ENCODE results near the gene COX10.
"Not testable (repeated sequence)": the region's sequence is repeated elsewhere in the genome, so short reads cannot be mapped to it uniquely, and the experiment has no call there.

COX10 gene

GRCh38 chr17:14222611-14223010, 153.3 kb downstream of the COX10 start:
- no peaks in the 10 kb centered on the region for H3K27me3 ChIP-seq (ENCODE audit: insufficient read depth, low read depth, severe bottlenecking)
- no peaks in the 10 kb centered on the region for H3K36me3 ChIP-seq
- no peak for DNase-seq
- no peak overlapping the region for H3K27ac ChIP-seq
- no peaks in the 10 kb centered on the region for H3K9me3 ChIP-seq (ENCODE audit: severe bottlenecking)
- TF ChIP-seq CTCF (IDR thresholded peaks at IDR 0.05; ENCODE audit: low read depth, low read length): no peak
- H3K4me3 ChIP-seq (ENCODE audit: low read depth, low read length): no peak overlapping the region

- Histone ChIP-seq H3K27ac (no peak overlapping the region), H3K4me3 (ENCODE audit: low read depth, low read length) (no peak overlapping the region), H3K27me3 (ENCODE audit: insufficient read depth, low read depth, severe bottlenecking) (no peaks in the 10 kb centered on the region), H3K36me3 (no peaks in the 10 kb centered on the region), H3K9me3 (ENCODE audit: severe bottlenecking) (no peaks in the 10 kb centered on the region)
- no peak for DNase-seq
- no peak for TF ChIP-seq CTCF (IDR thresholded peaks at IDR 0.05; ENCODE audit: low read depth, low read length)
These were observed 156.1 kb downstream of the COX10 start for GRCh38 chr17:14225254-14225980.

- Histone ChIP-seq H3K27ac (no peak overlapping the region), H3K36me3 (no peaks in the 10 kb centered on the region), H3K27me3 (ENCODE audit: insufficient read depth, low read depth, severe bottlenecking) (no peaks in the 10 kb centered on the region), H3K9me3 (ENCODE audit: severe bottlenecking) (no peaks in the 10 kb centered on the region), H3K4me3 (ENCODE audit: low read depth, low read length) (no peak overlapping the region)
- no peak for TF ChIP-seq CTCF (IDR thresholded peaks at IDR 0.05; ENCODE audit: low read depth, low read length)
- no peak for DNase-seq
These were observed 157.7 kb downstream of the COX10 start for GRCh38 chr17:14227052-14227451.

- Histone ChIP-seq H3K27me3 (ENCODE audit: insufficient read depth, low read depth, severe bottlenecking) (no peaks in the 10 kb centered on the region), H3K27ac (no peak overlapping the region), H3K9me3 (ENCODE audit: severe bottlenecking) (no peaks in the 10 kb centered on the region), H3K36me3 (no peaks in the 10 kb centered on the region), H3K4me3 (ENCODE audit: low read depth, low read length) (no peak overlapping the region)
- DNase-seq: no peak
- no peak for TF ChIP-seq CTCF (IDR thresholded peaks at IDR 0.05; ENCODE audit: low read depth, low read length)
These were observed 159.6 kb downstream of the COX10 start for GRCh38 chr17:14228903-14229302.

GRCh38 chr17:14231187-14231586, 161.9 kb downstream of the COX10 start:
- not testable (repeated sequence) for H3K27me3 ChIP-seq (ENCODE audit: insufficient read depth, low read depth, severe bottlenecking); H3K36me3 ChIP-seq; H3K9me3 ChIP-seq (ENCODE audit: severe bottlenecking); H3K4me3 ChIP-seq (ENCODE audit: low read depth, low read length); H3K27ac ChIP-seq; DNase-seq

GRCh38 chr17:14235047-14235446, 165.7 kb downstream of the COX10 start:
- H3K4me3 ChIP-seq (ENCODE audit: low read depth, low read length); H3K9me3 ChIP-seq (ENCODE audit: severe bottlenecking); H3K27ac ChIP-seq; H3K27me3 ChIP-seq (ENCODE audit: insufficient read depth, low read depth, severe bottlenecking); DNase-seq; H3K36me3 ChIP-seq: not testable (repeated sequence)

GRCh38 chr17:14236032-14236431, 166.7 kb downstream of the COX10 start:
- H3K27me3 ChIP-seq (ENCODE audit: insufficient read depth, low read depth, severe bottlenecking); H3K9me3 ChIP-seq (ENCODE audit: severe bottlenecking); DNase-seq; H3K36me3 ChIP-seq; H3K4me3 ChIP-seq (ENCODE audit: low read depth, low read length); H3K27ac ChIP-seq: not testable (repeated sequence)

GRCh38 chr17:14236762-14237161, 167.5 kb downstream of the COX10 start, which contains the start of gene CDRT15:
Gene CDRT15 (minus strand): TSS chr17:14236862. CDS start chr17:14236833, 29 bp downstream.
- not testable (repeated sequence) for DNase-seq; H3K36me3 ChIP-seq; H3K27ac ChIP-seq; H3K9me3 ChIP-seq (ENCODE audit: severe bottlenecking); H3K4me3 ChIP-seq (ENCODE audit: low read depth, low read length); H3K27me3 ChIP-seq (ENCODE audit: insufficient read depth, low read depth, severe bottlenecking)

- not testable (repeated sequence) for H3K27me3 ChIP-seq (ENCODE audit: insufficient read depth, low read depth, severe bottlenecking); H3K4me3 ChIP-seq (ENCODE audit: low read depth, low read length); H3K9me3 ChIP-seq (ENCODE audit: severe bottlenecking); H3K27ac ChIP-seq; DNase-seq; H3K36me3 ChIP-seq
These were observed 170.0 kb downstream of the COX10 start for GRCh38 chr17:14239271-14239670.

Measured in WERI-Rb-1 (cell line).